HS-27A (cell line): Measurements from ENCODE around the gene SYPL1.
A peak's percentile ranks its signal among the peaks of the same experiment; 100 is the strongest.

Experiments
- DNase-seq: peaks from one replicate; pipeline ENCODE4 v3.0.0-alpha.2; 2012; ENCODE audit warnings: low read depth, missing footprints

The SYPL1 gene

GRCh38 chr7:106121189-106121810 lies 9.2 kb upstream of the SYPL1 start:
- no peak for DNase-seq

- no peak for DNase-seq
Measured at GRCh38 chr7:106120500-106120899, 8.4 kb upstream of the SYPL1 start.

GRCh38 chr7:106119719-106120118 lies 7.6 kb upstream of the SYPL1 start:
- DNase-seq = no peak

- DNase-seq = no peak
Measured at GRCh38 chr7:106117786-106118544, 5.9 kb upstream of the SYPL1 start.

GRCh38 chr7:106116161-106116704 lies 4.1 kb upstream of the SYPL1 start:
- no peak for DNase-seq

- no peak for DNase-seq
Measured at GRCh38 chr7:106114716-106115383, 2.7 kb upstream of the SYPL1 start.

- DNase-seq = no peak
Measured at GRCh38 chr7:106112972-106113421, 885 bp upstream of the SYPL1 start.

- peak; percentile 36 for DNase-seq
Measured at GRCh38 chr7:106111655-106112117, 426 bp downstream of the SYPL1 start.

- DNase-seq = no peak
Measured at GRCh38 chr7:106110885-106111654, 1.0 kb downstream of the SYPL1 start.

GRCh38 chr7:106110238-106110560 lies 1.9 kb downstream of the SYPL1 start:
- no peak for DNase-seq

- no peak for DNase-seq
Measured at GRCh38 chr7:106109521-106110237, 2.4 kb downstream of the SYPL1 start.

- DNase-seq = no peak
Measured at GRCh38 chr7:106108991-106109390, 3.1 kb downstream of the SYPL1 start.

- no peak for DNase-seq
Measured at GRCh38 chr7:106104721-106105260, 7.3 kb downstream of the SYPL1 start.

- no peak for DNase-seq
Measured at GRCh38 chr7:106102387-106102966, 9.6 kb downstream of the SYPL1 start.

GRCh38 chr7:106101726-106102125 lies 10.4 kb downstream of the SYPL1 start:
- DNase-seq = no peak

GRCh38 chr7:106100863-106101629 lies 11.1 kb downstream of the SYPL1 start:
- DNase-seq = peak; percentile 17

GRCh38 chr7:106099539-106099938 lies 12.6 kb downstream of the SYPL1 start:
- no peak for DNase-seq

- DNase-seq = no peak
Measured at GRCh38 chr7:106098889-106099288, 13.2 kb downstream of the SYPL1 start.

GRCh38 chr7:106095634-106096033 lies 16.5 kb downstream of the SYPL1 start:
- DNase-seq = no peak

GRCh38 chr7:106094780-106095179 lies 17.3 kb downstream of the SYPL1 start:
- no peak for DNase-seq
